Activated T-cell treated with anti-CD3 and anti-CD28 coated beads, Interleukin-2, amount 50 U/mL, for 24 hours (primary cell): Measurements from ENCODE around the gene TMEM9.
A peak's percentile ranks its signal among the peaks of the same experiment; 100 is the strongest.

Experiments used
- DNase-seq: peaks from one replicate; pipeline ENCODE4 v3.0.0-alpha.2; 2020
- H3K27ac Mint-ChIP-seq: 2 replicates; pipeline ENCODE4 v1.8.0; 2020; ENCODE audit warnings: mild to moderate bottlenecking, mixed read lengths
- H3K27me3 Mint-ChIP-seq: 2 replicates; pipeline ENCODE4 v1.8.0; 2020; ENCODE audit warnings: mixed read lengths
- H3K36me3 Mint-ChIP-seq: 2 replicates; pipeline ENCODE4 v1.8.0; 2020; ENCODE audit warnings: low read depth, mixed read lengths
- H3K4me1 Mint-ChIP-seq: 2 replicates; pipeline ENCODE4 v1.8.0; 2020; ENCODE audit warnings: low read depth, mixed read lengths
- H3K4me3 Mint-ChIP-seq: 2 replicates; pipeline ENCODE4 v1.8.0; 2020; ENCODE audit warnings: mild to moderate bottlenecking, moderate library complexity, mixed read lengths
- H3K9me3 Mint-ChIP-seq: 2 replicates; pipeline ENCODE4 v1.8.0; 2020; ENCODE audit warnings: mixed read lengths

The TMEM9 gene

GRCh38 chr1:201144701-201145100 is 9.6 kb downstream of the TMEM9 start:
- H3K9me3 Mint-ChIP-seq, result no peaks in the 10 kb centered on the region
- DNase-seq, result peak; percentile 0
- no peak overlapping the region for H3K4me3 Mint-ChIP-seq
- H3K27me3 Mint-ChIP-seq, result no peaks in the 10 kb centered on the region
- no peak overlapping the region for H3K27ac Mint-ChIP-seq
- peaks cover 74% of the 10 kb centered on the region for H3K36me3 Mint-ChIP-seq
- no peaks in the 10 kb centered on the region for H3K4me1 Mint-ChIP-seq

GRCh38 chr1:201143726-201144635 is 10.3 kb downstream of the TMEM9 start:
- H3K9me3 Mint-ChIP-seq, result no peaks in the 10 kb centered on the region
- H3K4me1 Mint-ChIP-seq, result no peaks in the 10 kb centered on the region
- peaks cover 73% of the 10 kb centered on the region for H3K36me3 Mint-ChIP-seq
- no peaks in the 10 kb centered on the region for H3K27me3 Mint-ChIP-seq
- H3K27ac Mint-ChIP-seq, result no peak overlapping the region
- H3K4me3 Mint-ChIP-seq, result no peak overlapping the region
- peak; percentile 12 for DNase-seq

- H3K4me1 Mint-ChIP-seq, result no peaks in the 10 kb centered on the region
- no peak overlapping the region for H3K4me3 Mint-ChIP-seq
- no peaks in the 10 kb centered on the region for H3K27me3 Mint-ChIP-seq
Observed at GRCh38 chr1:201142849-201143725, 11.2 kb downstream of the TMEM9 start.

GRCh38 chr1:201142011-201142848 is 12.0 kb downstream of the TMEM9 start:
- H3K36me3 Mint-ChIP-seq, result peaks cover 68% of the 10 kb centered on the region
- H3K9me3 Mint-ChIP-seq, result no peaks in the 10 kb centered on the region
- H3K27ac Mint-ChIP-seq, result no peak overlapping the region
- DNase-seq, result peak; percentile 22
- H3K4me1 Mint-ChIP-seq, result no peaks in the 10 kb centered on the region
- H3K27me3 Mint-ChIP-seq, result no peaks in the 10 kb centered on the region
- no peak overlapping the region for H3K4me3 Mint-ChIP-seq

More at GRCh38 chr1:201142849-201143725, 11.2 kb downstream of the TMEM9 start:
- Mint-ChIP-seq H3K36me3 (peaks cover 71% of the 10 kb centered on the region), H3K9me3 (no peaks in the 10 kb centered on the region), H3K27ac (no peak overlapping the region)
- DNase-seq, result peak; percentile 13

- Mint-ChIP-seq H3K4me1 (no peaks in the 10 kb centered on the region), H3K4me3 (no peak overlapping the region), H3K36me3 (peaks cover 64% of the 10 kb centered on the region), H3K27me3 (no peaks in the 10 kb centered on the region), H3K9me3 (no peaks in the 10 kb centered on the region), H3K27ac (no peak overlapping the region)
- peak; percentile 12 for DNase-seq
Observed at GRCh38 chr1:201141418-201141817, 12.9 kb downstream of the TMEM9 start.

- Mint-ChIP-seq H3K9me3 (no peaks in the 10 kb centered on the region), H3K4me1 (no peaks in the 10 kb centered on the region), H3K36me3 (peaks cover 60% of the 10 kb centered on the region), H3K4me3 (no peak overlapping the region), H3K27me3 (no peaks in the 10 kb centered on the region), H3K27ac (no peak overlapping the region)
- DNase-seq, result peak; percentile 12
Observed at GRCh38 chr1:201140941-201141260, 13.4 kb downstream of the TMEM9 start.

- Mint-ChIP-seq H3K36me3 (peaks cover 59% of the 10 kb centered on the region), H3K27ac (no peak overlapping the region), H3K9me3 (no peaks in the 10 kb centered on the region), H3K4me1 (no peaks in the 10 kb centered on the region), H3K4me3 (no peak overlapping the region), H3K27me3 (no peaks in the 10 kb centered on the region)
- DNase-seq, result peak; percentile 2
Observed at GRCh38 chr1:201140235-201140940, 13.9 kb downstream of the TMEM9 start.

- no peak for DNase-seq
- Mint-ChIP-seq H3K4me1 (no peaks in the 10 kb centered on the region), H3K27me3 (no peaks in the 10 kb centered on the region), H3K36me3 (peaks cover 56% of the 10 kb centered on the region), H3K4me3 (no peak overlapping the region), H3K27ac (no peak overlapping the region), H3K9me3 (no peaks in the 10 kb centered on the region)
Observed at GRCh38 chr1:201139756-201140155, 14.5 kb downstream of the TMEM9 start.

- Mint-ChIP-seq H3K9me3 (no peaks in the 10 kb centered on the region), H3K36me3 (peaks cover 52% of the 10 kb centered on the region), H3K4me3 (no peak overlapping the region), H3K4me1 (no peaks in the 10 kb centered on the region), H3K27ac (no peak overlapping the region), H3K27me3 (no peaks in the 10 kb centered on the region)
- no peak for DNase-seq
Observed at GRCh38 chr1:201139306-201139705, 15.0 kb downstream of the TMEM9 start.

- Mint-ChIP-seq H3K27me3 (no peaks in the 10 kb centered on the region), H3K4me3 (no peak overlapping the region), H3K4me1 (no peaks in the 10 kb centered on the region), H3K27ac (no peak overlapping the region), H3K36me3 (peaks cover 45% of the 10 kb centered on the region), H3K9me3 (no peaks in the 10 kb centered on the region)
- DNase-seq, result no peak
Observed at GRCh38 chr1:201138311-201138840, 15.9 kb downstream of the TMEM9 start.

GRCh38 chr1:201137579-201138310 is 16.5 kb downstream of the TMEM9 start:
- no peaks in the 10 kb centered on the region for H3K27me3 Mint-ChIP-seq
- no peaks in the 10 kb centered on the region for H3K4me1 Mint-ChIP-seq
- H3K4me3 Mint-ChIP-seq, result no peak overlapping the region
- no peak for DNase-seq
- no peak overlapping the region for H3K27ac Mint-ChIP-seq
- H3K9me3 Mint-ChIP-seq, result no peaks in the 10 kb centered on the region
- H3K36me3 Mint-ChIP-seq, result peaks cover 39% of the 10 kb centered on the region

GRCh38 chr1:201137024-201137392 is 17.3 kb downstream of the TMEM9 start:
- no peaks in the 10 kb centered on the region for H3K9me3 Mint-ChIP-seq
- H3K36me3 Mint-ChIP-seq, result peaks cover 33% of the 10 kb centered on the region
- no peaks in the 10 kb centered on the region for H3K27me3 Mint-ChIP-seq

GRCh38 chr1:201136355-201137023 is 17.8 kb downstream of the TMEM9 start:
- DNase-seq, result no peak
- no peak overlapping the region for H3K27ac Mint-ChIP-seq
- no peaks in the 10 kb centered on the region for H3K27me3 Mint-ChIP-seq
- no peaks in the 10 kb centered on the region for H3K4me1 Mint-ChIP-seq
- H3K4me3 Mint-ChIP-seq, result no peak overlapping the region
- H3K9me3 Mint-ChIP-seq, result no peaks in the 10 kb centered on the region
- H3K36me3 Mint-ChIP-seq, result peaks cover 28% of the 10 kb centered on the region

More at GRCh38 chr1:201137024-201137392, 17.3 kb downstream of the TMEM9 start:
- no peaks in the 10 kb centered on the region for H3K4me1 Mint-ChIP-seq
- H3K27ac Mint-ChIP-seq, result no peak overlapping the region
- no peak overlapping the region for H3K4me3 Mint-ChIP-seq
- no peak for DNase-seq
